MM.1S (cell line): Measurements from ENCODE around the gene EPB41.

Source experiments
- DNase-seq: peaks from one replicate; pipeline ENCODE4 v3.0.0-alpha.2; 2015
- H2AFZ ChIP-seq: fragments of 300-600 bp; sonication (generic); 2 replicates; pipeline ENCODE4 v1.6.0; 2016; ENCODE audit warnings: antibody characterized with exemption, low read length
- H3F3A ChIP-seq: fragments of 300-600 bp; sonication (generic); 2 replicates; pipeline ENCODE4 v1.6.1; 2016; ENCODE audit warnings: mild to moderate bottlenecking, antibody characterized with exemption, low read length, moderate library complexity, mixed read lengths; ENCODE audit not compliant: insufficient read depth
- H3K27ac ChIP-seq: fragments of 300-600 bp; sonication (generic); 2 replicates; pipeline ENCODE4 v1.5.1; 2016; ENCODE audit warnings: mild to moderate bottlenecking, low read length
- H3K27me3 ChIP-seq: fragments of 300-600 bp; sonication (generic); replicated peaks from 2 replicates; pipeline ENCODE4 v1.6.0; 2016; ENCODE audit warnings: low read length; ENCODE audit not compliant: insufficient read depth
- H3K36me3 ChIP-seq: fragments of 300-600 bp; sonication (generic); replicated peaks from 2 replicates; pipeline ENCODE4 v1.6.1; 2016; ENCODE audit warnings: mild to moderate bottlenecking, low read length, mixed read lengths; ENCODE audit not compliant: insufficient read depth
- H3K4me1 ChIP-seq: fragments of 300-600 bp; sonication (generic); 2 replicates; pipeline ENCODE4 v1.6.1; 2016; ENCODE audit warnings: low read length, mixed read lengths
- H3K4me2 ChIP-seq: fragments of 300-600 bp; sonication (generic); 2 replicates; pipeline ENCODE4 v1.6.0; 2016; ENCODE audit warnings: low read depth, low read length
- H3K4me3 ChIP-seq: fragments of 300-600 bp; sonication (generic); 2 replicates; pipeline ENCODE4 v1.5.1; 2016; ENCODE audit warnings: low read length, mixed read lengths
- H3K79me2 ChIP-seq: fragments of 300-600 bp; sonication (generic); 2 replicates; pipeline ENCODE4 v1.6.1; 2016; ENCODE audit warnings: mixed run types, low read length, mixed read lengths
- H3K9ac ChIP-seq: fragments of 300-600 bp; sonication (generic); 2 replicates; pipeline ENCODE4 v1.6.1; 2016; ENCODE audit warnings: low read length, mixed read lengths
- H3K9me2 ChIP-seq: fragments of 300-600 bp; sonication (generic); replicated peaks from 2 replicates; pipeline ENCODE4 v1.6.1; 2016; ENCODE audit warnings: mild to moderate bottlenecking, low read length, mixed read lengths; ENCODE audit not compliant: insufficient read depth
- H3K9me3 ChIP-seq: fragments of 300-600 bp; sonication (generic); replicated peaks from 2 replicates; pipeline ENCODE4 v1.6.1; 2016; ENCODE audit warnings: mild to moderate bottlenecking, low read length, mixed read lengths; ENCODE audit not compliant: insufficient read depth
- H4K20me1 ChIP-seq: fragments of 300-600 bp; sonication (generic); 2 replicates; pipeline ENCODE4 v1.6.1; 2016; ENCODE audit warnings: mild to moderate bottlenecking, low read length, moderate library complexity, mixed read lengths; ENCODE audit not compliant: insufficient read depth
- CTCF ChIP-seq: fragments of 300-600 bp; sonication (generic); IDR thresholded peaks from 2 replicates; pipeline ENCODE4 v1.5.1; 2016; ENCODE audit warnings: antibody characterized with exemption, low read length, mixed read lengths
- EZH2 ChIP-seq: fragments of 300-600 bp; sonication (generic); optimal IDR thresholded peaks from 2 replicates; pipeline ENCODE3; 2017; ENCODE audit warnings: low read depth, mild to moderate bottlenecking, antibody characterized with exemption, low read length, mixed read lengths
- EZH2phosphoT487 ChIP-seq: fragments of 300-600 bp; sonication (generic); IDR thresholded peaks from 2 replicates; pipeline ENCODE4 v1.6.1; 2018; ENCODE audit warnings: antibody characterized with exemption, low read length

The EPB41 gene

GRCh38 chr1:29052100-29052499 is 137.7 kb downstream of the EPB41 start:
- no peak for TF ChIP-seq EZH2
- TF ChIP-seq EZH2phosphoT487 = no peak
- TF ChIP-seq CTCF = no peak
- Histone ChIP-seq H2AFZ (no peak overlapping the region), H3F3A (no peaks in the 10 kb centered on the region), H3K27ac (no peak overlapping the region), H3K79me2 (no peaks in the 10 kb centered on the region), H3K4me3 (no peak overlapping the region), H3K4me1 (no peaks in the 10 kb centered on the region), H4K20me1 (no peaks in the 10 kb centered on the region), H3K9me2 (no peaks in the 10 kb centered on the region), H3K9ac (no peak overlapping the region), H3K27me3 (no peaks in the 10 kb centered on the region), H3K4me2 (no peak overlapping the region), H3K36me3 (no peaks in the 10 kb centered on the region), H3K9me3 (no peaks in the 10 kb centered on the region)
- DNase-seq = no peak

GRCh38 chr1:29052941-29053340 is 138.6 kb downstream of the EPB41 start:
- TF ChIP-seq EZH2phosphoT487 = no peak
- no peak for TF ChIP-seq EZH2
- no peak for TF ChIP-seq CTCF
- Histone ChIP-seq H3F3A (no peaks in the 10 kb centered on the region), H2AFZ (no peak overlapping the region), H3K9ac (no peak overlapping the region), H3K4me3 (no peak overlapping the region), H3K27me3 (no peaks in the 10 kb centered on the region), H3K79me2 (no peaks in the 10 kb centered on the region), H3K27ac (no peak overlapping the region), H3K4me1 (no peaks in the 10 kb centered on the region), H3K4me2 (no peak overlapping the region), H3K9me2 (no peaks in the 10 kb centered on the region), H4K20me1 (no peaks in the 10 kb centered on the region), H3K36me3 (no peaks in the 10 kb centered on the region), H3K9me3 (no peaks in the 10 kb centered on the region)
- DNase-seq = no peak

- Histone ChIP-seq H3K79me2 (no peaks in the 10 kb centered on the region), H3K27me3 (no peaks in the 10 kb centered on the region), H3K4me1 (no peaks in the 10 kb centered on the region), H3F3A (no peaks in the 10 kb centered on the region), H3K4me3 (no peak overlapping the region), H3K36me3 (no peaks in the 10 kb centered on the region), H3K9me3 (no peaks in the 10 kb centered on the region), H3K4me2 (no peak overlapping the region), H3K9me2 (no peaks in the 10 kb centered on the region), H2AFZ (no peak overlapping the region), H4K20me1 (no peaks in the 10 kb centered on the region), H3K9ac (no peak overlapping the region), H3K27ac (no peak overlapping the region)
- DNase-seq = no peak
- TF ChIP-seq EZH2phosphoT487 (no peak), EZH2 (no peak), CTCF (no peak)
Observed at GRCh38 chr1:29055160-29055559, 140.8 kb downstream of the EPB41 start.
